Occipital lobe (tissue), 2 donors: ENCODE data around the gene GALNT16. TPM values are rescaled to one million over a fixed set of nuclear protein-coding genes. Genes with fewer than 3 reads are reported as not detected.

ENCODE experiments used
- DNase-seq: peaks from one replicate; lab custom pipeline; 2025; lab: John Stamatoyannopoulos, UW
- total RNA-seq: library from RNA; depleted of rRNA; stranded (reverse); fragments of >200 nt; gene quantifications from one replicate; pipeline ENCODE4 v1.2.3, GENCODE V29; 2014

Gene GALNT16
- total RNA-seq, 1 donor from 2014 or later = 5.5 TPM

- DNase-seq = no peak
These were observed 144.5 kb downstream of the GALNT16 start for GRCh38 chr14:69404478-69404877.

GRCh38 chr14:69404883-69405282 is 144.9 kb downstream of the GALNT16 start:
- DNase-seq = no peak

GRCh38 chr14:69405762-69406161 is 145.8 kb downstream of the GALNT16 start:
- no peak for DNase-seq

Other genes with a start within 250 kb of the GALNT16 start
- 37.1 TPM for gene DCAF5, start 107.0 kb upstream of the GALNT16 start, total RNA-seq
- 50.1 TPM for gene EXD2, start 68.7 kb upstream of the GALNT16 start, total RNA-seq
- 89.1 TPM for gene ERH, start 138.1 kb downstream of the GALNT16 start, total RNA-seq
- 120 TPM for gene SLC39A9, start 138.5 kb downstream of the GALNT16 start, total RNA-seq
- gene PLEKHD1, start 224.6 kb downstream of the GALNT16 start, total RNA-seq = 0.16 TPM